ENCODE data around the gene CASP3.
"Not testable (repeated sequence)": the region's sequence is repeated elsewhere in the genome, so short reads cannot be mapped to it uniquely, and the experiment has no call there.

Gene CASP3

DNA sequence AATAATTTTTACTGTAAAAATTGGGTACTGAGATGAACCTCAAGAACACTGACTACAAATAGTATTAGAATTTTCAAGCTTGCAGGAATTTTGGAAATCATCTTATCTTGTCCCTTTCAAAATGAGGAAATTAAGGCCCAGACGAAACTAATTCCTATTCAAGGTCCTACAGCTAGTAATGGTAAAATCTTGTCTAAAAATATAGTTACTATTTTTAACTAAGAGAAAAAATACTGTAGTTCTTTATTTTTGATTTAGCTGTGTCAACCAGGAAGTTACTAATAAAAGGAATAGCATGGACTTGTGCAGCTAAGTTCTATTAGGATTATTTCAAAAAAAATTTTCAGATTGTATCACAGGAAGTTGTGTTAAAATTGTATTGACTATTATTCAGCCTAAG is 13.0 kb upstream of the CASP3 start:
- no peak for DNase-seq

DNA sequence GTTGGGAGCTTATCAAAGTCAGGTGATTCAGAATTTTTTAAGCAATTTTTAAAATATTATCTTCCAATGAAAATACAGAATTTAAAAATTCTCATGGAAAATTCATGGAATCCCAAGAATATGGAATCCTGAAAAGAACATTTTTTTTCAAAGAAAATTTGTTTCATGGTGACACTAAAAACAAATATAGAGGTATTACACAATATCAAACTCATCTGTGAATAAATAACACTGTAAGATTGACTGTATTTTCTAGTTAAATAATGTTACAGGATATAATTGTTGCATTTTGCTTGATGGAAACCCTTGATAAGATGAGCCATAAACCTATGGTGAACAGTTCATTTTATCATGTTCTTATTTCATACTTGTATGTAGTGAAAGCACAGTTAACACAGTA is 11.7 kb upstream of the CASP3 start:
- DNase-seq, result no peak

- DNase-seq, result not testable (repeated sequence)
These were observed 8.6 kb upstream of the CASP3 start for GRCh38 chr4:184657820-184658219.

GRCh38 chr4:184657144-184657543 is 7.9 kb upstream of the CASP3 start:
- DNase-seq, result no peak

GRCh38 chr4:184655889-184656869 is 6.9 kb upstream of the CASP3 start:
- DNase-seq, result no peak

GRCh38 chr4:184653650-184654049 is 4.4 kb upstream of the CASP3 start:
- DNase-seq, result no peak

DNA sequence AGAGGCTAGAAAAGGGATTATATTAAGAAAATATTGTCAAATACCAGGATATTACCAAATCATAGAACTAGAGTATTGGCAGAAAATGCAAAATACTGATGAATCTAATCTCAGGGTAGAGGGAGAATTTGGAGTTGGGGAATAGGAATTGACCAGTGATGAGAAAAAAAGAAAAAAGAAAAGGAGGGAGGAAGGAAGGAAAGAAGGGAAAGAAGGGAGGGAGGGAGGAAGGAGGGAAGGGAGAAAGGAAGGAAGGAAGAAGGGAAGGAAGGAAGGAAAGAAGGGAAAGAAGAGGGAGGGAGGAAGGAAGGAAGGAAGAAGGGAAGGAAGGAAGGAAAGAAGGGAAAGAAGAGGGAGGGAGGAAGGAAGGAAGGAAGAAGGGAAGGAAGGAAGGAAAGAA is 3.4 kb upstream of the CASP3 start:
- DNase-seq, result not testable (repeated sequence)

GRCh38 chr4:184651899-184652298 is 2.7 kb upstream of the CASP3 start:
- DNase-seq, result no peak

DNA sequence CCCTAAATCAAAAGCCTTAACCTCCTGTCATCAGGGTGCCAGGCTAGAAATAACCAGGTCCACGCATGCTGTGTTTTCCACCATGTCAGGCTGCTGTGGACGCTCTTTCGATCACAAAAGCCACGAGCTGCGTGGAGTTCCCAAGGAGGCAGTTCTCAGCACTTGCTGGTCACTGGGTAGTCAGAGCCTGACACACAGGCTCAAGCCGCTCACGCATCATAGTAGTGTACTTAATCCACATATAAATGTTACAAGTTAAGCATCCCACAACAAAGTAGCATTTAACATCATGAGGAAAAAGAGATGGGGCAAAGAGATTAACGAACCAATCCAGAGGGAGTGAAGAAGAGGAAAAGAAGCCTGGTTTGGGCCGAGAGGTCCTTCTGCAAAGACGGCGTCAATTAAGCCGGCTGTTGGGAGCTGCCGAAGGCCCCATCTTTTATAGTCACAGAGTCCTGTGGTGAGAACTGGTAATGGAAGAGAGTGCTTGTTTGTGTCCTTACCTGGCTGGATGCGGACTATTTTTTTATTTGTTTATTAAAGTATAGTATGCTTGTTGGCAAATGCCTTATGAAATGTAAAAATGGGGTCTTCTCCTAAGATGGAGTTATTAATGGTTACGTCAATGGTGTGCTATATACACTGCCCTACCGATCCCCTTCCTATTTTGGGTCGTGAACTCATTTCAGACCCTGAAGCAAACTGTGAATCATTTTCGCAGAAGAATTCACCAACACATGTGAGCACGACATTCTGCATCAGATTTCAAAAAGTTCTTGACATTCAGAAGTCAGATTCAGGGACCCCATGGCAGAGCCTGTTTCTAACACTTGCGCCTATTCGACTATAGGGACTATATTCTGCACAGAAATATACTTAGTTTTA is 966 bp upstream of the CASP3 start:
- DNase-seq, result peak; percentile 41

DNA sequence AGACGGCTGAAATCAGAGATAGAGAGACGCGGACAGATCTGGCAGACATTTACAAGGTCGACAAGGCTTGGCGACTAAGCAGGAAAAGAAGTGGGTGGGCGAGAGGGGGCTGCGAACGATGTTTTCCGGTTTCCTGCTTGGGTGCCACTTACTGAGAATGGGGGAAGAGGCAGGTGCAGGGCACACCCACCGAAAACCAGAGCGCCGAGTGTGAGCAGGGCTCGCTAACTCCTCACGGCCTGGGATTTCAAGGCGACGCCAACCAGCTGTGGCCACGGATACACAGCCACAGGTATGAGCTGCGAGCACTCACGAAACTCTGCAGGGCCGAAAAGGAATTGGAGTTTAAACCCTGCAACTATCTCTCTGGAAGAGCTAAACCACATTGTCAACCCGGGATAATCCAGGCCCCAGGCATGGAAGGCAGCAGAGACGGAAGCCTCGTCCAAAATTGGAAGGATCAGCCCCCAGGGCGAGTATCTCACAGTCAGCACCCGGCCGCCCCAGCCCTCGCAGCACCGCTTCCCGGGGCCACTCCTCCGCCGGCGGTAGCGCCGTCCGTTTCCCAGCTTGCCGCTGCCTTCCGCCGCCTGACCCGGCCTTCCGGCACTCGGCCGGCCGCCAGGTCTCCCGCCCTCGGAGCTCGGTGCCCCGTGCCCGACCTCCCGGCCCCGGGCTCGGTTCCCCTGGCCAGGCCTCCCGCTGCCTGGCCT is 778 bp downstream of the CASP3 start:
- DNase-seq, result no peak

- DNase-seq, result no peak
These were observed 1.3 kb downstream of the CASP3 start for GRCh38 chr4:184648054-184648312.

GRCh38 chr4:184647266-184648053 is 1.8 kb downstream of the CASP3 start:
- DNase-seq, result no peak

GRCh38 chr4:184645904-184646610 is 3.2 kb downstream of the CASP3 start:
- no peak for DNase-seq

DNA sequence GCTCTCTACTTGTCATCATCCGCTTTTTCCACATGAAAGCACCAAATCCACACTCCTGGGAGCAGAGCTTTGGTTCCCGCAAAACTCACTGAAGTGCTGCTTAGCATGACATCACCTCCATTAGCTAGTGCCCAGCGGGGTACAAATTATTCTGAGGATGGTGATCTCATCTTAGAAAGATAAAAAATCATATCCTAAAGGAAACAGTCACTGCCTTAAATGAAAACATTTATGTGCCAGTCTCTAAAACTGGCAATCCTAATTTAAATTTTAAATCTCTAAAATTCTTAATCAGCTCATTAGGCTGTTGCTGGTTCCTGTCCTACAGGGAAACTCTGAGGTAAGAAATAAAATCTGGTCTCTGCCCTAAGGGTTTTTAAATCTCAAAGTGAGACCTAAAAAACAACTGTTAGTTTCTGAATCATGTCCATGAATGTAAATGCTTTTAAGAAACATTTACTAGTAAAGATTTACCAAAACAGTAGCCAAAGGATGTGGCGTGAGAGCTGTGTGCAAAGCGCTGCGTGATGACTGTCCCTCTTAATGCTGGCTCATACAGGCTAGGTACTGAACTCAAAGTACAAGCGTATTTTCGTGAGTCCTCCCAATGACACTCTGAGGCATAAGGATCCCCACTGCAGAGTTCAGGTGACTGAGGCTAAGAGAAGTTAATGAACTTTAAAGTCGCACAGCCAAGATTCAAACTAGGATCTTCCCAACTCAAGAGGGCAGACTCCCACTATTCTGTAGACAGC is 4.5 kb downstream of the CASP3 start:
- no peak for DNase-seq

- DNase-seq, result no peak
These were observed 5.5 kb downstream of the CASP3 start for GRCh38 chr4:184643731-184644130.

DNA sequence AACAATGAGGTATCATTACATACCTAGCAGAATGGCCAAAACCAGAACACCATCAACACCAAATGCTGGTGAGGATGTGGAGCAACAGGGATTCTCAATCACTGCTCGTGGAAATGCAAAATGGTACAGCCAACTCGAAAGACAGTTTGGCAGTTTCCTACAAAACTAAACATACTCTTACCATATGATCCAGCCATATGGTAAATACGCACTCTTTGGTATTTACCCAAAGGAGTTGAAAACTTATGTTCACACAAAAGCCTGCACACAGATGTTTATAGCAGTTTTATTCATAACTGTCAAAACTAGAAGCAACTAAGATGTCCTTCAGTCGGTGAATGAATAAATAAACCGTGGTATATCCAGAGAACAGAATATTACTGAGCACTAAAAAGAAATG is 7.8 kb downstream of the CASP3 start:
- DNase-seq, result no peak

GRCh38 chr4:184641022-184641421 is 8.2 kb downstream of the CASP3 start:
- DNase-seq, result no peak

GRCh38 chr4:184636897-184637296 is 12.3 kb downstream of the CASP3 start:
- no peak for DNase-seq

DNA sequence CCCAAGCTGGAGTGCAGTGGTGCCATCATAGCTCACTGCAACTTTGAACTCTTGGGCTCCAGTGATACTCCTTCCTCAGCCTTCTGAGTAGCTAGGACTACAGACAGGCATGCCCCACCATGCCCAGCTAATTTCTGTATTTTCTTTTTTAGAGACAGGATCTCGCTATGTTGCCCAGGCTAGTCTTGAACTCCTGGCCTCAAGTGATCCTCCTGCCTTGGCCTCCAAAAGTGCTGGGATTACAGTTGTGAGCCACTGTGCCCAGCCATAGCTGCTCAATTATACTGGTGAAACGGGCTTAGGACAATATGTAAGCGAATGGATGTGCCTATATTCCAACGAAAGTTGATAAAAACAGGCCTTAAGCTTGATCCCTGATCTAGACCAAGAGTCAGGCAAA is 13.1 kb downstream of the CASP3 start:
- no peak for DNase-seq

- DNase-seq, result no peak
These were observed 13.9 kb downstream of the CASP3 start for GRCh38 chr4:184635381-184635780.

DNA sequence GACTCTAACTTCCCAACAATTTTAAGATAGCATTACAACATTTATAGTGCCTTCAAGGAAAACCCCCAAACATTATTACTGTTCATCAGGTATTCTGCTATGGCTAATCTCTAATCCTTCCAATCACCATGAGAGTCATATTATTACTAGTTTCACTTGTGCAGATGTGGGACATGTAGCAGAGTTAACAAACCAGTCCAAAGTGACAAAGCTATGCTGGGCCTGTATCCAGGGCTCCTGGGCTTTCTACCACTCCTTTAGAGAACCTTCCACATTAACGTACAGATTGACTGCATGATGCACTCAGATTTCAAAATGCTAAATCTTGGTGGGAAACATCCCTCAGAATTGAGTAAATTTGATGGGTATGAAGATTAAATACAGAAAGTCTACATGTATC is 16.4 kb downstream of the CASP3 start:
- DNase-seq, result no peak

Data from NCI-H2227 treated with DMSO at 0.1 percent for 48 hours (cell line).